Measurements from ENCODE around the gene HLTF. TPM values are rescaled to one million over a fixed set of nuclear protein-coding genes. Genes with fewer than 3 reads are reported as not detected.

HLTF gene
- total and polyA plus RNA-seq, 2 experiments from 2014 or later = 89.5 to 146 TPM

DNA sequence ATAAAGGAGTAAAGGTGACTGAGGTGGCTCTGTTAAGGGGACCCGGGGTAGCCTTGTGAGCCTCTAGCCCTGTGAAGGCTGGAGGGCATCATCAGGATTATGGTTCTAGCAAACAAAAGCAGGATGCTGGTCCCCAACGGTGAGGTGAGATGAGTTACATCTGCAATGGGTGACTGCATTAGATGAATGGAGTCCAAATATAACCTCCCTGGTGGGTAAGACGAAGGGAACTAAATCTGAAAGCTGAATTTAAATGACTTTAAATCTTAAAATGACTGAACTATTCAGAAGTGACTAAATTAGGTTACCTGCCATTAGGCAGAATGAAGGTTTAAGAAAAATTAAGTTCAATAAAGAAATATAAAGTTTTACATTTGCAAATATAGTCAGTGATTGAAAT lies 4.6 kb upstream of the HLTF start:
- peaks cover 8% of the 10 kb centered on the region for H3K9me3 Mint-ChIP-seq
- TF ChIP-seq, protein P1, sequence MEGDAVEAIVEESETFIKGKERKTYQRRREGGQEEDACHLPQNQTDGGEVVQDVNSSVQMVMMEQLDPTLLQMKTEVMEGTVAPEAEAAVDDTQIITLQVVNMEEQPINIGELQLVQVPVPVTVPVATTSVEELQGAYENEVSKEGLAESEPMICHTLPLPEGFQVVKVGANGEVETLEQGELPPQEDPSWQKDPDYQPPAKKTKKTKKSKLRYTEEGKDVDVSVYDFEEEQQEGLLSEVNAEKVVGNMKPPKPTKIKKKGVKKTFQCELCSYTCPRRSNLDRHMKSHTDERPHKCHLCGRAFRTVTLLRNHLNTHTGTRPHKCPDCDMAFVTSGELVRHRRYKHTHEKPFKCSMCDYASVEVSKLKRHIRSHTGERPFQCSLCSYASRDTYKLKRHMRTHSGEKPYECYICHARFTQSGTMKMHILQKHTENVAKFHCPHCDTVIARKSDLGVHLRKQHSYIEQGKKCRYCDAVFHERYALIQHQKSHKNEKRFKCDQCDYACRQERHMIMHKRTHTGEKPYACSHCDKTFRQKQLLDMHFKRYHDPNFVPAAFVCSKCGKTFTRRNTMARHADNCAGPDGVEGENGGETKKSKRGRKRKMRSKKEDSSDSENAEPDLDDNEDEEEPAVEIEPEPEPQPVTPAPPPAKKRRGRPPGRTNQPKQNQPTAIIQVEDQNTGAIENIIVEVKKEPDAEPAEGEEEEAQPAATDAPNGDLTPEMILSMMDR (conservative IDR thresholded peaks at IDR 0.05; ENCODE audit: low read depth in 2 of 2) = no peak
- TF ChIP-seq NANOG (IDR thresholded peaks at IDR 0.05; ENCODE audit: borderline replicate concordance) (no peak), STAT1 (IDR thresholded peaks at IDR 0.05; ENCODE audit: unreplicated experiment) (no peak), JUNB (IDR thresholded peaks at IDR 0.05; ENCODE audit: unreplicated experiment) (no peak), ZNF331 (CRISPR knock-in tag; IDR thresholded peaks at IDR 0.05; ENCODE audit: low read depth) (no peak), POLR2AphosphoS5 (IDR thresholded peaks at IDR 0.05; ENCODE audit: low read depth) (no peak), EZH2 (IDR thresholded peaks at IDR 0.05; ENCODE audit: low read depth, unreplicated experiment) (no peak), EZH2phosphoT487 (IDR thresholded peaks at IDR 0.05; ENCODE audit: unreplicated experiment) (no peak), ZNF114 (CRISPR knock-in tag; IDR thresholded peaks at IDR 0.05) (no peak), CREB1 (CRISPR knock-in tag; IDR thresholded peaks at IDR 0.05; ENCODE audit: low read depth) (no peak)
- TF ChIP-seq, protein P2, sequence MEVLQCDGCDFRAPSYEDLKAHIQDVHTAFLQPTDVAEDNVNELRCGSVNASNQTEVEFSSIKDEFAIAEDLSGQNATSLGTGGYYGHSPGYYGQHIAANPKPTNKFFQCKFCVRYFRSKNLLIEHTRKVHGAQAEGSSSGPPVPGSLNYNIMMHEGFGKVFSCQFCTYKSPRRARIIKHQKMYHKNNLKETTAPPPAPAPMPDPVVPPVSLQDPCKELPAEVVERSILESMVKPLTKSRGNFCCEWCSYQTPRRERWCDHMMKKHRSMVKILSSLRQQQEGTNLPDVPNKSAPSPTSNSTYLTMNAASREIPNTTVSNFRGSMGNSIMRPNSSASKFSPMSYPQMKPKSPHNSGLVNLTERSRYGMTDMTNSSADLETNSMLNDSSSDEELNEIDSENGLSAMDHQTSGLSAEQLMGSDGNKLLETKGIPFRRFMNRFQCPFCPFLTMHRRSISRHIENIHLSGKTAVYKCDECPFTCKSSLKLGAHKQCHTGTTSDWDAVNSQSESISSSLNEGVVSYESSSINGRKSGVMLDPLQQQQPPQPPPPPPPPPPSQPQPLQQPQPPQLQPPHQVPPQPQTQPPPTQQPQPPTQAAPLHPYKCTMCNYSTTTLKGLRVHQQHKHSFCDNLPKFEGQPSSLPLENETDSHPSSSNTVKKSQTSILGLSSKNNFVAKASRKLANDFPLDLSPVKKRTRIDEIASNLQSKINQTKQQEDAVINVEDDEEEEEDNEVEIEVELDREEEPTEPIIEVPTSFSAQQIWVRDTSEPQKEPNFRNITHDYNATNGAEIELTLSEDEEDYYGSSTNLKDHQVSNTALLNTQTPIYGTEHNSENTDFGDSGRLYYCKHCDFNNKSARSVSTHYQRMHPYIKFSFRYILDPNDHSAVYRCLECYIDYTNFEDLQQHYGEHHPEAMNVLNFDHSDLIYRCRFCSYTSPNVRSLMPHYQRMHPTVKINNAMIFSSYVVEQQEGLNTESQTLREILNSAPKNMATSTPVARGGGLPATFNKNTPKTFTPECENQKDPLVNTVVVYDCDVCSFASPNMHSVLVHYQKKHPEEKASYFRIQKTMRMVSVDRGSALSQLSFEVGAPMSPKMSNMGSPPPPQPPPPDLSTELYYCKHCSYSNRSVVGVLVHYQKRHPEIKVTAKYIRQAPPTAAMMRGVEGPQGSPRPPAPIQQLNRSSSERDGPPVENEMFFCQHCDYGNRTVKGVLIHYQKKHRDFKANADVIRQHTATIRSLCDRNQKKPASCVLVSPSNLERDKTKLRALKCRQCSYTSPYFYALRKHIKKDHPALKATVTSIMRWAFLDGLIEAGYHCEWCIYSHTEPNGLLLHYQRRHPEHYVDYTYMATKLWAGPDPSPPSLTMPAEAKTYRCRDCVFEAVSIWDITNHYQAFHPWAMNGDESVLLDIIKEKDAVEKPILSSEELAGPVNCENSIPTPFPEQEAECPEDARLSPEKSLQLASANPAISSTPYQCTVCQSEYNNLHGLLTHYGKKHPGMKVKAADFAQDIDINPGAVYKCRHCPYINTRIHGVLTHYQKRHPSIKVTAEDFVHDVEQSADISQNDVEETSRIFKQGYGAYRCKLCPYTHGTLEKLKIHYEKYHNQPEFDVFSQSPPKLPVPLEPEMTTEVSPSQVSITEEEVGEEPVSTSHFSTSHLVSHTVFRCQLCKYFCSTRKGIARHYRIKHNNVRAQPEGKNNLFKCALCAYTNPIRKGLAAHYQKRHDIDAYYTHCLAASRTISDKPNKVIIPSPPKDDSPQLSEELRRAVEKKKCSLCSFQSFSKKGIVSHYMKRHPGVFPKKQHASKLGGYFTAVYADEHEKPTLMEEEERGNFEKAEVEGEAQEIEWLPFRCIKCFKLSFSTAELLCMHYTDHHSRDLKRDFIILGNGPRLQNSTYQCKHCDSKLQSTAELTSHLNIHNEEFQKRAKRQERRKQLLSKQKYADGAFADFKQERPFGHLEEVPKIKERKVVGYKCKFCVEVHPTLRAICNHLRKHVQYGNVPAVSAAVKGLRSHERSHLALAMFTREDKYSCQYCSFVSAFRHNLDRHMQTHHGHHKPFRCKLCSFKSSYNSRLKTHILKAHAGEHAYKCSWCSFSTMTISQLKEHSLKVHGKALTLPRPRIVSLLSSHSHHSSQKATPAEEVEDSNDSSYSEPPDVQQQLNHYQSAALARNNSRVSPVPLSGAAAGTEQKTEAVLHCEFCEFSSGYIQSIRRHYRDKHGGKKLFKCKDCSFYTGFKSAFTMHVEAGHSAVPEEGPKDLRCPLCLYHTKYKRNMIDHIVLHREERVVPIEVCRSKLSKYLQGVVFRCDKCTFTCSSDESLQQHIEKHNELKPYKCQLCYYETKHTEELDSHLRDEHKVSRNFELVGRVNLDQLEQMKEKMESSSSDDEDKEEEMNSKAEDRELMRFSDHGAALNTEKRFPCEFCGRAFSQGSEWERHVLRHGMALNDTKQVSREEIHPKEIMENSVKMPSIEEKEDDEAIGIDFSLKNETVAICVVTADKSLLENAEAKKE (CRISPR knock-in tag; IDR thresholded peaks at IDR 0.05) = no peak
- TF ChIP-seq, protein P3, sequence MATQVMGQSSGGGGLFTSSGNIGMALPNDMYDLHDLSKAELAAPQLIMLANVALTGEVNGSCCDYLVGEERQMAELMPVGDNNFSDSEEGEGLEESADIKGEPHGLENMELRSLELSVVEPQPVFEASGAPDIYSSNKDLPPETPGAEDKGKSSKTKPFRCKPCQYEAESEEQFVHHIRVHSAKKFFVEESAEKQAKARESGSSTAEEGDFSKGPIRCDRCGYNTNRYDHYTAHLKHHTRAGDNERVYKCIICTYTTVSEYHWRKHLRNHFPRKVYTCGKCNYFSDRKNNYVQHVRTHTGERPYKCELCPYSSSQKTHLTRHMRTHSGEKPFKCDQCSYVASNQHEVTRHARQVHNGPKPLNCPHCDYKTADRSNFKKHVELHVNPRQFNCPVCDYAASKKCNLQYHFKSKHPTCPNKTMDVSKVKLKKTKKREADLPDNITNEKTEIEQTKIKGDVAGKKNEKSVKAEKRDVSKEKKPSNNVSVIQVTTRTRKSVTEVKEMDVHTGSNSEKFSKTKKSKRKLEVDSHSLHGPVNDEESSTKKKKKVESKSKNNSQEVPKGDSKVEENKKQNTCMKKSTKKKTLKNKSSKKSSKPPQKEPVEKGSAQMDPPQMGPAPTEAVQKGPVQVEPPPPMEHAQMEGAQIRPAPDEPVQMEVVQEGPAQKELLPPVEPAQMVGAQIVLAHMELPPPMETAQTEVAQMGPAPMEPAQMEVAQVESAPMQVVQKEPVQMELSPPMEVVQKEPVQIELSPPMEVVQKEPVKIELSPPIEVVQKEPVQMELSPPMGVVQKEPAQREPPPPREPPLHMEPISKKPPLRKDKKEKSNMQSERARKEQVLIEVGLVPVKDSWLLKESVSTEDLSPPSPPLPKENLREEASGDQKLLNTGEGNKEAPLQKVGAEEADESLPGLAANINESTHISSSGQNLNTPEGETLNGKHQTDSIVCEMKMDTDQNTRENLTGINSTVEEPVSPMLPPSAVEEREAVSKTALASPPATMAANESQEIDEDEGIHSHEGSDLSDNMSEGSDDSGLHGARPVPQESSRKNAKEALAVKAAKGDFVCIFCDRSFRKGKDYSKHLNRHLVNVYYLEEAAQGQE (IDR thresholded peaks at IDR 0.05; ENCODE audit: unreplicated experiment) = no peak
- TF ChIP-seq, protein P4, sequence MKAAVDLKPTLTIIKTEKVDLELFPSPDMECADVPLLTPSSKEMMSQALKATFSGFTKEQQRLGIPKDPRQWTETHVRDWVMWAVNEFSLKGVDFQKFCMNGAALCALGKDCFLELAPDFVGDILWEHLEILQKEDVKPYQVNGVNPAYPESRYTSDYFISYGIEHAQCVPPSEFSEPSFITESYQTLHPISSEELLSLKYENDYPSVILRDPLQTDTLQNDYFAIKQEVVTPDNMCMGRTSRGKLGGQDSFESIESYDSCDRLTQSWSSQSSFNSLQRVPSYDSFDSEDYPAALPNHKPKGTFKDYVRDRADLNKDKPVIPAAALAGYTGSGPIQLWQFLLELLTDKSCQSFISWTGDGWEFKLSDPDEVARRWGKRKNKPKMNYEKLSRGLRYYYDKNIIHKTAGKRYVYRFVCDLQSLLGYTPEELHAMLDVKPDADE (IDR thresholded peaks at IDR 0.05) = no peak
- Histone ChIP-seq H3K36me3 (ENCODE audit: insufficient read depth) (no peaks in the 10 kb centered on the region), H2AFZ (peak overlapping the region; percentile 90; the same call in 1 of the 2 replicates), H4K20me1 (replicated peaks; ENCODE audit: insufficient read depth) (no peaks in the 10 kb centered on the region), H3K79me2 (replicated peaks; ENCODE audit: insufficient read depth) (no peaks in the 10 kb centered on the region), H3K4me1 (ENCODE audit: insufficient read depth) (no peaks in the 10 kb centered on the region), H3F3A (replicated peaks; ENCODE audit: low read depth) (0 out of 2 replicates have a peak, but pooled peaks cover 3% of the 10 kb centered on the region), H3K9me2 (ENCODE audit: insufficient read depth) (peaks cover 3% of the 10 kb centered on the region; the same call in 1 of the 2 replicates), H3K27me3 (ENCODE audit: insufficient read depth) (peaks cover 13% of the 10 kb centered on the region), H3K4me2 (no peak overlapping the region), H3K4me3 (no peak overlapping the region), H3K27ac (ENCODE audit: low read depth) (no peak overlapping the region)
- ATAC-seq = no peak
- no peak for DNase-seq (ENCODE audit: low spot score)
- H3K27me3 Mint-ChIP-seq (ENCODE audit: insufficient read depth, low read depth, poor library complexity) = peaks cover 22% of the 10 kb centered on the region
- H3K27ac Mint-ChIP-seq = no peak overlapping the region
- peaks cover 10% of the 10 kb centered on the region for H3K36me3 Mint-ChIP-seq (ENCODE audit: low read depth)
- H3K4me1 Mint-ChIP-seq = no peaks in the 10 kb centered on the region; the same call in 2 of the 3 replicates
- no peak overlapping the region for H3K4me3 Mint-ChIP-seq

Measured in GM23338 (cell line).